Mesenchymal stem cell (in vitro differentiated cells and primary cell): ENCODE results near the gene KRTAP13-2.

Source experiments
- DNase-seq: peaks from one replicate; pipeline ENCODE4 v3.0.0-alpha.2; 2013
- H2AFZ ChIP-seq: one replicate; pipeline ENCODE4 v1.6.1; 2013; ENCODE audit warnings: low read depth, mild to moderate bottlenecking, control low read depth, inconsistent platforms, low read length, moderate library complexity
- H2AK5ac ChIP-seq: 2 replicates; pipeline ENCODE4 v1.6.1; 2013; ENCODE audit warnings: low read length, moderate library complexity, mild to moderate bottlenecking, inconsistent platforms; ENCODE audit not compliant: severe bottlenecking
- H2BK120ac ChIP-seq: one replicate; pipeline ENCODE4 v1.6.1; 2013; ENCODE audit warnings: low read depth, mild to moderate bottlenecking, inconsistent platforms, low read length, moderate library complexity
- H2BK12ac ChIP-seq, 2 experiments: one replicate each; pipeline ENCODE4 v1.6.1; 2013; ENCODE audit warnings: inconsistent platforms in 2 of 2, low read length in 2 of 2, mild to moderate bottlenecking in 2 of 2, moderate library complexity in 2 of 2, control low read depth in 1 of 2
- H2BK15ac ChIP-seq: one replicate; pipeline ENCODE4 v1.6.1; 2013; ENCODE audit warnings: mild to moderate bottlenecking, low read depth, inconsistent platforms; ENCODE audit not compliant: poor library complexity, severe bottlenecking
- H2BK5ac ChIP-seq: 2 replicates; pipeline ENCODE4 v1.6.1; 2013; ENCODE audit warnings: low read depth, mild to moderate bottlenecking, low read length, control low read depth, inconsistent platforms; ENCODE audit not compliant: poor library complexity, severe bottlenecking
- H3K14ac ChIP-seq, 2 experiments: one replicate each; pipeline ENCODE4 v1.6.1; 2013; ENCODE audit warnings: inconsistent platforms in 2 of 2, low read length in 2 of 2, control low read depth in 1 of 2, mild to moderate bottlenecking in 1 of 2, moderate library complexity in 1 of 2
- H3K18ac ChIP-seq, 2 experiments: one replicate each; pipeline ENCODE4 v1.6.1; 2013; ENCODE audit warnings: inconsistent platforms in 2 of 2, low read length in 2 of 2, control low read depth in 1 of 2, low read depth in 1 of 2, mild to moderate bottlenecking in 1 of 2
- H3K23ac ChIP-seq, 2 experiments: one replicate each; pipeline ENCODE4 v1.6.1; 2013; ENCODE audit warnings: inconsistent platforms in 2 of 2, low read length in 2 of 2, mild to moderate bottlenecking in 2 of 2, moderate library complexity in 2 of 2, control low read depth in 1 of 2
- H3K27ac ChIP-seq: 2 replicates; pipeline ENCODE4 v1.5.1; 2013; ENCODE audit warnings: mild to moderate bottlenecking, moderate library complexity, low read length, control low read depth, inconsistent platforms; ENCODE audit not compliant: poor library complexity, severe bottlenecking
- H3K27me3 ChIP-seq, 2 experiments: 2 replicates each; pipeline versions ENCODE4 v1.6.1 to v1.7.0; 2013; ENCODE audit warnings: low read length in 2 of 2, mild to moderate bottlenecking in 2 of 2, moderate library complexity in 2 of 2, control low read depth in 1 of 2, inconsistent platforms in 1 of 2; ENCODE audit not compliant: control insufficient read depth in 1 of 2, insufficient read depth in 1 of 2
- H3K36me3 ChIP-seq, 2 experiments: 2 replicates each; pipeline versions ENCODE4 v1.6.1 to v1.7.0; 2013; ENCODE audit warnings: low read length in 2 of 2, control low read depth in 1 of 2, inconsistent platforms in 1 of 2, low read depth in 1 of 2, mild to moderate bottlenecking in 1 of 2; ENCODE audit not compliant: insufficient read depth in 2 of 2, control insufficient read depth in 1 of 2
- H3K4ac ChIP-seq, 2 experiments: one replicate each; pipeline ENCODE4 v1.6.1; 2013; ENCODE audit warnings: inconsistent platforms in 2 of 2, low read length in 2 of 2, mild to moderate bottlenecking in 2 of 2, moderate library complexity in 2 of 2, control low read depth in 1 of 2, low read depth in 1 of 2
- H3K4me1 ChIP-seq: 2 replicates; pipeline ENCODE4 v1.6.1; 2013; ENCODE audit warnings: low read depth, low read length, control low read depth; ENCODE audit not compliant: control insufficient read depth, insufficient read depth
- H3K4me2 ChIP-seq: 2 replicates; pipeline ENCODE4 v1.6.1; 2013; ENCODE audit warnings: low read length, mild to moderate bottlenecking, inconsistent platforms; ENCODE audit not compliant: poor library complexity, severe bottlenecking
- H3K4me3 ChIP-seq, 2 experiments: 2 replicates each; pipeline versions ENCODE4 v1.5.1 to v1.7.0; 2013; ENCODE audit warnings: low read length in 2 of 2, mild to moderate bottlenecking in 2 of 2, control low read depth in 1 of 2, low read depth in 1 of 2; ENCODE audit not compliant: insufficient read depth in 1 of 2
- H3K79me1 ChIP-seq: replicated peaks from 2 replicates; pipeline ENCODE4 v1.6.1; 2013; ENCODE audit warnings: mild to moderate bottlenecking, control low read depth, low read length, inconsistent platforms; ENCODE audit not compliant: poor library complexity, severe bottlenecking
- H3K9ac ChIP-seq: 2 replicates; pipeline ENCODE4 v1.7.0; 2013; ENCODE audit warnings: mild to moderate bottlenecking, low read length, moderate library complexity
- H3K9me3 ChIP-seq: 2 replicates; pipeline ENCODE4 v1.7.0; 2013; ENCODE audit warnings: mild to moderate bottlenecking, low read length; ENCODE audit not compliant: control insufficient read depth
- H4K8ac ChIP-seq: one replicate; pipeline ENCODE4 v1.6.1; 2013; ENCODE audit warnings: inconsistent platforms, mild to moderate bottlenecking, low read length, moderate library complexity
- H4K91ac ChIP-seq: one replicate; pipeline ENCODE4 v1.6.1; 2013; ENCODE audit warnings: mild to moderate bottlenecking, low read length, inconsistent platforms
- WGBS: methylation state at CpG from one replicate; pipeline ENCODE4 v1.1.7; 2013; ENCODE audit warnings: mixed read lengths; 5-methylcytosine and 5-hydroxymethylcytosine counted together

Gene KRTAP13-2

DNA sequence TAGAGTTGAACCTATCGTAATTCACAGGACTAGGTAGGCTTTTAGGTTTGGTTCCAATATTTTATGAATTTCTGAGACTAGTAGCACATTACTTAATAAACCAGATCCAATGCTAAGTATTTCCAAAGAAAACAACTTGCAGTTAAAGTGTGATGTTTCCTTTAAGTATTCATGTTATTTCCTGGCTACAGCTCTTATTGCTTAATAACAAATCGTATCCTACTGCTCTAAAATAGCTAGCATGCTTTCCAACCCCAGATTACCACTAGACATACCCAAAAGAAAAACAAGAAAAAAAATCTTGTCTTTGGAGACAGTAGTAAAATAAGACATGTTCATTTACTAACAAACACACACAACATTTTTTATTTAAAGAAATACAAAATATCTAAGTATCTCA, 35.5 kb downstream of the KRTAP13-2 start:
- no peak overlapping the region for H2BK12ac ChIP-seq
- WGBS: 14% methylated on average over 1 of the region's 2 CpGs
- peak overlapping the region; percentile 57 for H3K27ac ChIP-seq

DNA sequence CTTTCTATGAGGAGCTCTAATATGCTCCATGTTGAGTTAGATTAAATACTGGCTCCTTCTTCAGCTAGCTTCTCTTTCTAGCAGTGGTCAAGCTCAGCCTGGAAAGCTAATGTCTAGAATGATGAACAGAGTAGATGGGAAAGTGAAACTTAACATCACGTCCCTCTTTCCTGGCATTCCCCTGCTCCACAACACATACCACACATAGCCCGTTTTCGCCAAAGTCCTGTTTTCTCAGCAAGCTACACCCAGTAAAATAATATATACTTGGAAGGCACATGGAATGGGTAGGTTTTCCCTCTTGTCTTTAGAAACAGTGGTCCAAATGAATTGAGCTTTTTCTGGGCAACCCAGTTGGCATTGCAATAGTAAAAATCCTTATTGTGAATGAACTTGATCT, 38.3 kb downstream of the KRTAP13-2 start:
- no peak overlapping the region for H3K4me2 ChIP-seq
- H3K4me3 ChIP-seq: no peak overlapping the region
- no peaks in the 10 kb centered on the region for H3K36me3 ChIP-seq
- no peaks in the 10 kb centered on the region for H3K27me3 ChIP-seq
- H3K4ac ChIP-seq: no peak overlapping the region
- no peaks in the 10 kb centered on the region for H3K9me3 ChIP-seq
- no peak overlapping the region for H3K9ac ChIP-seq
- no CpG with 5 or more reads among the region's 3 CpGs for WGBS
- no peaks in the 10 kb centered on the region for H3K79me1 ChIP-seq
- H2BK12ac ChIP-seq: no peak overlapping the region
- H2AFZ ChIP-seq: no peak overlapping the region
- no peak overlapping the region for H4K91ac ChIP-seq
- H3K4me1 ChIP-seq: no peaks in the 10 kb centered on the region
- DNase-seq: no peak
- no peak overlapping the region for H2BK15ac ChIP-seq
- no peak overlapping the region for H3K27ac ChIP-seq
- H4K8ac ChIP-seq: no peak overlapping the region
- no peak overlapping the region for H2BK120ac ChIP-seq
- H2AK5ac ChIP-seq: no peak overlapping the region
- no peak overlapping the region for H3K18ac ChIP-seq
- no peak overlapping the region for H3K14ac ChIP-seq
- H3K23ac ChIP-seq: no peak overlapping the region
- no peak overlapping the region for H2BK5ac ChIP-seq

More for the DNA sequence above, 35.5 kb downstream of the KRTAP13-2 start:
- no peak overlapping the region for H3K4me3 ChIP-seq
- H3K4ac ChIP-seq: no peak overlapping the region
- no peak overlapping the region for H2BK5ac ChIP-seq
- no peak overlapping the region for H2AK5ac ChIP-seq
- H3K36me3 ChIP-seq: no peaks in the 10 kb centered on the region
- H3K18ac ChIP-seq: no peak overlapping the region
- no peaks in the 10 kb centered on the region for H3K79me1 ChIP-seq
- no peaks in the 10 kb centered on the region for H3K27me3 ChIP-seq
- H4K8ac ChIP-seq: no peak overlapping the region
- H3K9ac ChIP-seq: no peak overlapping the region
- no peaks in the 10 kb centered on the region for H3K9me3 ChIP-seq
- H3K4me1 ChIP-seq: peaks cover 1% of the 10 kb centered on the region
- no peak overlapping the region for H3K4me2 ChIP-seq
- no peak overlapping the region for H3K14ac ChIP-seq
- no peak overlapping the region for H2BK15ac ChIP-seq
- no peak overlapping the region for H4K91ac ChIP-seq
- no peak for DNase-seq
- no peak overlapping the region for H3K23ac ChIP-seq
- H2BK120ac ChIP-seq: no peak overlapping the region
- no peak overlapping the region for H2AFZ ChIP-seq

DNA sequence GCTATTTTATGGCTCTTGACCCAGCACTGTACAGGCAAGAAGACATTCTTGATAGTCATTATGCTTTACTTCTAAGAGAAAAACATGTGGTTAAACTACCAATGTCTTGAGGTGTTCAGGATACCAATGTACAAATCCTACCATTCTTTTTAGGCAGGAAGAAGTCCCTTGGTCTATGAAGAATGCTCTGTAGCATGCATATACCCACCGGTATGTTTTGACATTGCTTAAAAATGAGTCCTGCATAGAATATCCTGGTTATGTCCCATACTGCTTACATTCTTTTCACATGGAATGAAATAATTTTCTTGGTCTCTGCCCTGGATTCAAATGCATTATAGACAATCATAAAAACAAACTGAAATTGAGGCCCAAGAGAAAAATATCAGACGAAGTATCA, 39.4 kb downstream of the KRTAP13-2 start:
- H3K23ac ChIP-seq: no peak overlapping the region
- H2AK5ac ChIP-seq: no peak overlapping the region
- H3K79me1 ChIP-seq: no peaks in the 10 kb centered on the region
- H4K8ac ChIP-seq: no peak overlapping the region
- no peaks in the 10 kb centered on the region for H3K27me3 ChIP-seq
- H3K4me3 ChIP-seq: no peak overlapping the region
- no peak for DNase-seq
- H3K18ac ChIP-seq: no peak overlapping the region
- no peak overlapping the region for H3K4ac ChIP-seq
- H3K4me2 ChIP-seq: no peak overlapping the region
- 50% methylated on average over 1 of the region's 2 CpGs for WGBS
- no peak overlapping the region for H3K9ac ChIP-seq
- no peak overlapping the region for H3K27ac ChIP-seq
- no peak overlapping the region for H2BK5ac ChIP-seq
- no peak overlapping the region for H2BK15ac ChIP-seq
- H3K14ac ChIP-seq: no peak overlapping the region
- no peaks in the 10 kb centered on the region for H3K9me3 ChIP-seq
- H2AFZ ChIP-seq: no peak overlapping the region
- no peak overlapping the region for H2BK120ac ChIP-seq
- no peaks in the 10 kb centered on the region for H3K4me1 ChIP-seq
- no peaks in the 10 kb centered on the region for H3K36me3 ChIP-seq
- H4K91ac ChIP-seq: no peak overlapping the region
- H2BK12ac ChIP-seq: no peak overlapping the region

DNA sequence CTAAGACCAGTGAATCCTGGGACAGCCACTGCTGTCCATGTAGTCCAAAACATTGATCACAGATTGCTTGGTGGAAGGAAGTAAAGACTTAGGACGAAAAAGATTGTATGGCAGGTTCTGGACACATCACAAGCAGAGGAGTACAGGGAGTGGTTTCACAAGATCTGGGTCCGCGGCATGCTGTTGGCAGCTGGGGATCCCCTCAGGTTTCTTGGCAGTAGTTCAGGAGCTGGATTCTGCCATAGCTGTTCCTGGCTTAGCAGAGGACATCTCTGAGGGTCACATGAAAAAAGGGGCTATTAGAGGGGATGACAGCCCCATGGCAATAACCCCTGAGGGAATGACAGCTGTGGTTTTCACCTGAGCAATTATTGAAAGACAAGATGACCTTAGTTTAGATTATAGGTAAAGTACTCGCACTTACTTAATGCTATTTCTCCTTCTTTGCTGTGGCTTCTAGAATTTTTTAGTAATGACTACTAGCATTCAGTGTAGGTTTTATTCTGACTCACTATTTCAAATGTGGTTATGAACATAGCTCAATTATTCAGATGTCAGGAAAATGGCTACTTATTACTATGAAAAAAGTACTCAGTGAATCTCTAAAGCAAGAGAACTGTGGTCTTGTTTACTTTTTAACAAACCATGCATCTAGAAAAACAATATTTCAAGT, 42.7 kb downstream of the KRTAP13-2 start:
- Histone ChIP-seq H3K4me3 (no peak overlapping the region), H3K27ac (peak overlapping the region; percentile 41), H2BK5ac (no peak overlapping the region), H3K18ac (no peak overlapping the region), H3K36me3 (no peaks in the 10 kb centered on the region), H4K8ac (no peak overlapping the region), H2BK12ac (no peak overlapping the region), H3K9me3 (peaks cover 13% of the 10 kb centered on the region), H2BK15ac (no peak overlapping the region), H3K27me3 (no peaks in the 10 kb centered on the region), H2BK120ac (no peak overlapping the region), H4K91ac (no peak overlapping the region), H3K23ac (no peak overlapping the region), H3K9ac (no peak overlapping the region), H3K4me1 (no peaks in the 10 kb centered on the region), H2AK5ac (no peak overlapping the region), H3K79me1 (no peaks in the 10 kb centered on the region), H3K4me2 (no peak overlapping the region), H3K14ac (no peak overlapping the region), H3K4ac (no peak overlapping the region), H2AFZ (no peak overlapping the region)
- WGBS: 80% methylated on average over 4 of the region's 4 CpGs
- no peak for DNase-seq
